PC-9 (cell line): ENCODE results near the gene MTHFD1. TPM values are rescaled to one million over a fixed set of nuclear protein-coding genes. Genes with fewer than 3 reads are reported as not detected.

Experiments used
- BruUV-seq: library from RNA; stranded (reverse); fragments of 400-500 nt; replicated peaks from 2 replicates; lab custom pipeline; 2021; lab: Mats Ljungman, UMichigan
- CTCF ChIA-PET: fragments of 300-600 bp; sonication (Branson Sonifier 250); formaldehyde crosslinking; loops from one replicate; lab custom pipeline; 2022; ENCODE audit warnings: antibody characterized with exemption; lab: Charles Lee
- POLR2A ChIA-PET: fragments of 300-600 bp; sonication (Branson Sonifier 250); formaldehyde crosslinking; loops from one replicate; lab custom pipeline; 2022; ENCODE audit warnings: antibody characterized with exemption; ENCODE audit not compliant: unreplicated experiment; lab: Charles Lee
- DNase-seq, 2 experiments: peaks; one replicate each; pipeline versions ENCODE4 v3.0.0 to v3.0.0-alpha.2; 2015 to 2022; ENCODE audit warnings: mixed read lengths in 1 of 2
- H2AFZ ChIP-seq: fragments of 200-600 bp; sonication (generic); 2 replicates; pipeline ENCODE4 v1.8.1; 2017; ENCODE audit warnings: antibody characterized with exemption
- H3F3A ChIP-seq: fragments of 200-600 bp; sonication (generic); 2 replicates; pipeline ENCODE4 v1.8.1; 2017; ENCODE audit warnings: antibody characterized with exemption, mild to moderate bottlenecking, low read depth; ENCODE audit not compliant: insufficient read depth
- H3K27ac ChIP-seq: fragments of 200-600 bp; sonication (generic); 2 replicates; pipeline ENCODE4 v1.6.1; 2016; ENCODE audit warnings: mixed run types
- H3K27me3 ChIP-seq: fragments of 200-600 bp; sonication (generic); 2 replicates; pipeline ENCODE4 v1.6.1; 2016; ENCODE audit warnings: low read depth, mixed run types; ENCODE audit not compliant: insufficient read depth
- H3K36me3 ChIP-seq: fragments of 200-600 bp; sonication (generic); 2 replicates; pipeline ENCODE4 v1.6.1; 2016; ENCODE audit warnings: low read depth, mixed run types
- H3K4me1 ChIP-seq: fragments of 200-600 bp; sonication (generic); replicated peaks from 2 replicates; pipeline ENCODE4 v1.6.1; 2016; ENCODE audit warnings: mixed run types; ENCODE audit not compliant: insufficient read depth
- H3K4me2 ChIP-seq: fragments of 200-600 bp; sonication (generic); 2 replicates; pipeline ENCODE4 v1.6.1; 2017; ENCODE audit warnings: mixed run types
- H3K4me3 ChIP-seq: fragments of 200-600 bp; sonication (generic); 2 replicates; pipeline ENCODE4 v1.6.1; 2016; ENCODE audit warnings: mixed run types
- H3K79me2 ChIP-seq: fragments of 200-600 bp; sonication (generic); 2 replicates; pipeline ENCODE4 v1.6.1; 2017; ENCODE audit warnings: low read depth, mixed run types
- H3K9me2 ChIP-seq: fragments of 200-600 bp; sonication (generic); 2 replicates; pipeline ENCODE4 v1.8.1; 2017; ENCODE audit warnings: mild to moderate bottlenecking; ENCODE audit not compliant: insufficient read depth
- H3K9me3 ChIP-seq: fragments of 200-600 bp; sonication (generic); 2 replicates; pipeline ENCODE4 v1.8.1; 2016; ENCODE audit warnings: low read depth; ENCODE audit not compliant: insufficient read depth
- H4K20me1 ChIP-seq: fragments of 200-600 bp; sonication (generic); 2 replicates; pipeline ENCODE4 v1.8.1; 2017; ENCODE audit not compliant: insufficient read depth
- EZH2 ChIP-seq: fragments of 200-600 bp; sonication (generic); IDR thresholded peaks from 2 replicates; pipeline ENCODE4 v1.8.0; 2017; ENCODE audit warnings: antibody characterized with exemption, low read depth
- intact Hi-C: fragments of 100-400 bp; cut with micrococcal nuclease; formaldehyde crosslinking; loops from one replicate; pipeline ENCODE4 v1.10.0; 2022; ENCODE audit not compliant: unreplicated experiment
- total RNA-seq: library from RNA; stranded (reverse); gene quantifications from 2 replicates; pipeline ENCODE4 v1.2.3, GENCODE V29; 2021
- TF ChIP-seq, protein P1 (sequence below): fragments of 200-600 bp; sonication (generic); conservative IDR thresholded peaks from 2 replicates; pipeline ENCODE4 v1.6.1; 2017; ENCODE audit warnings: mixed run types, antibody characterized with exemption, mild to moderate bottlenecking, moderate library complexity

The MTHFD1 gene
- total RNA-seq, 1 experiment from 2014 or later, result 161 TPM

DNA sequence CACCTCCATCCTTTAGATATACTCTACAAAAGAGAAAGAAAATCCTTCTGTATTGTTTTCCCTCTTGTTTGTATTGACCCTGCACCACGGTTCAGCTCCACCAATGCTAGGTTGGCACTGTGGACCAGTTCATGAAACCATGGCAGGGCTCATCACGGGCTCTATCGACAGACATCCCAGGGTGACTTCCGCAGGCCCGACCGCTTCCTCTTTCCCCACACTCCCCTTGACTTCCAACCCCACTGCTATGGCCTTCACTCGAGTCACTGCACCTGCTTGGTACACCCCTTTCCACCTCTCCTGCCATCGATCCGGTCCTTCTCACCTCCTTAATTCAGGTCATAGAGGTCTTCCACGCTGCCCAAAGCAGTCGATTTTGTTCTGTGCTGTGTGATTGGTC is 56.0 kb downstream of the MTHFD1 start:
- Histone ChIP-seq H3K9me2 (no peaks in the 10 kb centered on the region), H3K36me3 (peaks cover 35% of the 10 kb centered on the region), H3K4me2 (no peak overlapping the region), H4K20me1 (no peaks in the 10 kb centered on the region), H3F3A (peaks cover 7% of the 10 kb centered on the region; the same call in 1 of the 2 replicates), H3K79me2 (no peaks in the 10 kb centered on the region), H2AFZ (no peak overlapping the region), H3K4me3 (no peak overlapping the region), H3K27me3 (no peaks in the 10 kb centered on the region), H3K9me3 (no peaks in the 10 kb centered on the region), H3K4me1 (peaks cover 4% of the 10 kb centered on the region), H3K27ac (no peak overlapping the region)
- no peak for DNase-seq
- POLR2A ChIA-PET, result no interaction called here
- intact Hi-C loops, result no loop called here
- CTCF ChIA-PET, result interaction anchor here (0.7 kb wide), 1 partner anchor 59 kb away, joined by 8 read pairs; the partner anchor contains the start of gene ZBTB25
- BruUV-seq, result no TSS peak
- TF ChIP-seq EZH2, result no peak
- TF ChIP-seq, protein P1, sequence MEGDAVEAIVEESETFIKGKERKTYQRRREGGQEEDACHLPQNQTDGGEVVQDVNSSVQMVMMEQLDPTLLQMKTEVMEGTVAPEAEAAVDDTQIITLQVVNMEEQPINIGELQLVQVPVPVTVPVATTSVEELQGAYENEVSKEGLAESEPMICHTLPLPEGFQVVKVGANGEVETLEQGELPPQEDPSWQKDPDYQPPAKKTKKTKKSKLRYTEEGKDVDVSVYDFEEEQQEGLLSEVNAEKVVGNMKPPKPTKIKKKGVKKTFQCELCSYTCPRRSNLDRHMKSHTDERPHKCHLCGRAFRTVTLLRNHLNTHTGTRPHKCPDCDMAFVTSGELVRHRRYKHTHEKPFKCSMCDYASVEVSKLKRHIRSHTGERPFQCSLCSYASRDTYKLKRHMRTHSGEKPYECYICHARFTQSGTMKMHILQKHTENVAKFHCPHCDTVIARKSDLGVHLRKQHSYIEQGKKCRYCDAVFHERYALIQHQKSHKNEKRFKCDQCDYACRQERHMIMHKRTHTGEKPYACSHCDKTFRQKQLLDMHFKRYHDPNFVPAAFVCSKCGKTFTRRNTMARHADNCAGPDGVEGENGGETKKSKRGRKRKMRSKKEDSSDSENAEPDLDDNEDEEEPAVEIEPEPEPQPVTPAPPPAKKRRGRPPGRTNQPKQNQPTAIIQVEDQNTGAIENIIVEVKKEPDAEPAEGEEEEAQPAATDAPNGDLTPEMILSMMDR, result no peak

DNA sequence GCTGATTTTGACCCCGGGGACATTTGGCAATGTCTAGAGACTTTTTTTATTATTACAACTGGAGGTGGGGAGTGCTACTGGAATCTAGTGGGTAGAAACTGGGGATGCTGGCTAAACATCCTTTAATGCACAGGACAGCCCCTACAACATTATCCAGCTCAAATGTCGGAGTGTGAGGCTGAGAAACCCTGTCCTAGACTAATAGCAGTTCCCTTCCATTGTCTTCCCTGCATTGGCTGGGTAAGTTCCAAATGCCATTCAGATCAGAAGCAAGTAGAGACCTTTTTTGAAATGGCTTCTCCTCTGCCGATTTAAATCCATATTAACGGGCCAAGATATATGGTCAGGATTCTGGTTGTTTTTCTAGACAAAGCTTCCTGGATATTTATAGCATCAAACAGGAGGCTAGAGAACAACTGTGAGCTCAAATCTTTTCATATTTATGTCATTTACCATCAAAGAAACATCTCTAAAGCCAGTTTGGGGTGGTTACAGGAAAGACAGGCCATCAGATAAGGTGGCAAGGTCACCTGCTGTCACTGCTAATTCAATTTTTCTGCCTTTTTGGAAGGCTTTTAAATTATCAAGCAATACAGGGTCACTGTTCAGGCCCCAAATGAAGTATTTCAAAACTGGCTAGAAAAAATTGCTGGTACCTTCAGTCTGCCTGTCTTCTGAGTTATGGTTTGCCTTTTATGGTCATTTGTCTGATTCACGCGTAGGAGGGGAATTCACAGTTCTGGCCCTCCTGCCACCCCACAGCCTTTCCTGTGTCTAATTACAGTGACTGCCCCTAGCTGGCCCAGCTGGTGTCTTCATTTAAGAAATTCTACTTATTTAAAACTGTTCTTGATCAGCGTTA is 57.1 kb downstream of the MTHFD1 start:
- no peak for TF ChIP-seq EZH2
- TF ChIP-seq, protein P1, result no peak
- no peaks in the 10 kb centered on the region for H3K27me3 ChIP-seq
- H4K20me1 ChIP-seq, result no peaks in the 10 kb centered on the region
- H3K27ac ChIP-seq, result no peak overlapping the region
- no peak overlapping the region for H2AFZ ChIP-seq
- ChIA-PET POLR2A (no interaction called here), CTCF (interaction anchor here (0.7 kb wide), 1 partner anchor 8 kb away, joined by 3 read pairs; no protein-coding TSS in a partner anchor)
- H3F3A ChIP-seq, result 0 out of 2 replicates have a peak, but pooled peaks cover 4% of the 10 kb centered on the region
- intact Hi-C loops, result no loop called here
- H3K4me2 ChIP-seq, result no peak overlapping the region
- H3K9me3 ChIP-seq, result no peaks in the 10 kb centered on the region
- no peaks in the 10 kb centered on the region for H3K9me2 ChIP-seq
- DNase-seq, result no peak
- H3K79me2 ChIP-seq, result no peaks in the 10 kb centered on the region
- no TSS peak for BruUV-seq
- no peaks in the 10 kb centered on the region for H3K4me1 ChIP-seq
- peaks cover 32% of the 10 kb centered on the region for H3K36me3 ChIP-seq
- H3K4me3 ChIP-seq, result no peak overlapping the region

DNA sequence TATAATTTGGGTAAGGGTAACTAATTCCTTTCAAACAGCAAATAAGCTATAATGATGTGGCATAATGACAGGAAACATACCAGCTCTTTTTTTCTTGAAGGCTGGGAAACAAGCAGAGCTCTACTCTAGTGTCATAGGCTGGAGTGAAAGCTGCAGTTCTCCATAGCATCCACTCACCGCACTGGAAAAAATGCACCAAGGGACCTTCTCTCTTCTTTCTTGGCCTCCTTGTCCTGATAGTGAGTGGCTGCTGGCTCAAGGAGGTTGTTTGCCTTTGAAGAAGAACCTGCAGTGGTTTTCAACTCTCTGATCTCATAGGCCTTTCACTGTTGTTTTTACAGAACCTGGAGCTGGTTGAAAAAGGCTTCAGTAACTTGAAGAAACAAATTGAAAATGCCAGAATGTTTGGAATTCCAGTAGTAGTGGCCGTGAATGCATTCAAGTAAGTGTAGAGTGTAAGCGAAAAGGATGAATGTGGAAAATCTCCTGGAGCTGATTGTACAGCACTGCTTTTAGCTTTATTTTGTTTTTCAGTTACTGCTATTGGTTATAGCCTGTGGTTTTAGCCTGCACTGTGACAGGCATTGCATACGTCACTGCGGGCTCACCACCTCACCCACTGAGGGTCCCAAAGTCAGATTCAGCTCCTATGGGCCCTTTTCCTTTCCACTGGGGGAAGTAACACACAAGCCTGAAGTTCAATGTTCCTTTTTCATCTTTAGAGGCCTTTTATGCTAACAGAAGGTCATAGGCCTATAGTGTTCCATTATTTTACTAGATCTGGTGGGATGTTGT is 59.9 kb downstream of the MTHFD1 start:
- Histone ChIP-seq H3K36me3 (peaks cover 20% of the 10 kb centered on the region), H3K4me2 (no peak overlapping the region), H3F3A (0 out of 2 replicates have a peak, but pooled peaks cover 4% of the 10 kb centered on the region), H3K9me3 (no peaks in the 10 kb centered on the region), H3K27ac (no peak overlapping the region), H3K9me2 (no peaks in the 10 kb centered on the region), H4K20me1 (no peaks in the 10 kb centered on the region), H3K27me3 (no peaks in the 10 kb centered on the region), H3K4me3 (no peak overlapping the region), H3K4me1 (no peaks in the 10 kb centered on the region), H3K79me2 (no peaks in the 10 kb centered on the region), H2AFZ (no peak overlapping the region)
- BruUV-seq, result no TSS peak
- CTCF ChIA-PET, result interaction anchor here (0.6 kb wide), 1 partner anchor 41 kb away, joined by 3 read pairs; no protein-coding TSS in a partner anchor
- POLR2A ChIA-PET, result interaction anchor here (0.6 kb wide), 1 partner anchor 54 kb away, joined by 3 read pairs; no protein-coding TSS in a partner anchor
- intact Hi-C loops, result no loop called here
- no peak for TF ChIP-seq EZH2
- DNase-seq, result no peak
